Effector memory CD8-positive, alpha-beta T cell (primary cell): ENCODE measurements around the gene PCLO.
"Not testable (repeated sequence)": the region's sequence is repeated elsewhere in the genome, so short reads cannot be mapped to it uniquely, and the experiment has no call there.

Source experiments
- ATAC-seq: fragments of 150-1000 bp; cut with Tn5 transposase; replicated peaks from 2 replicates; pipeline ENCODE4 v1.10.0; 2021; ENCODE audit warnings: mild to moderate bottlenecking, moderate library complexity
- DNase-seq, 3 experiments: peaks; one replicate each; pipeline ENCODE4 v3.0.0; 2021
- H3K27ac Mint-ChIP-seq, 2 donors: one replicate each; pipeline ENCODE4 v1.8.0; 2022; ENCODE audit warnings: mild to moderate bottlenecking in 2 of 2, mixed read lengths in 2 of 2, moderate library complexity in 2 of 2
- H3K27me3 Mint-ChIP-seq, 2 donors: one replicate each; pipeline ENCODE4 v1.8.0; 2022; ENCODE audit warnings: mixed read lengths in 2 of 2
- H3K36me3 Mint-ChIP-seq: one replicate; pipeline ENCODE4 v1.8.0; 2022; ENCODE audit warnings: mild to moderate bottlenecking, moderate library complexity, mixed read lengths; ENCODE audit not compliant: insufficient read depth
- H3K4me1 Mint-ChIP-seq, 2 donors: one replicate each; pipeline ENCODE4 v1.8.0; 2022; ENCODE audit warnings: low read depth in 2 of 2, mixed read lengths in 2 of 2
- H3K4me3 Mint-ChIP-seq, 2 donors: one replicate each; pipeline ENCODE4 v1.8.0; 2022; ENCODE audit warnings: mild to moderate bottlenecking in 2 of 2, mixed read lengths in 2 of 2, moderate library complexity in 2 of 2
- H3K9me3 Mint-ChIP-seq, 2 donors: one replicate each; pipeline ENCODE4 v1.8.0; 2022; ENCODE audit warnings: mixed read lengths in 2 of 2

PCLO gene

GRCh38 chr7:83118347-83119025 lies 44.2 kb downstream of the PCLO start:
- Mint-ChIP-seq H3K27ac (no peak overlapping the region), H3K36me3 (no peaks in the 10 kb centered on the region), H3K9me3 (peaks cover 3 to 8% of the 10 kb centered on the region in 2 donors), H3K4me3 (no peak overlapping the region), H3K27me3 (no peaks in the 10 kb centered on the region), H3K4me1 (no peaks in the 10 kb centered on the region)
- no peak for DNase-seq
- ATAC-seq, result no peak

- DNase-seq (no peak), ATAC-seq (no peak)
- H3K4me3 Mint-ChIP-seq, result no peak overlapping the region
- no peaks in the 10 kb centered on the region for H3K27me3 Mint-ChIP-seq
- H3K4me1 Mint-ChIP-seq, result no peaks in the 10 kb centered on the region
- H3K36me3 Mint-ChIP-seq, result no peaks in the 10 kb centered on the region
- H3K9me3 Mint-ChIP-seq, result peaks cover 3 to 8% of the 10 kb centered on the region in 2 donors
- no peak overlapping the region for H3K27ac Mint-ChIP-seq
Observed at GRCh38 chr7:83117466-83117865, 45.2 kb downstream of the PCLO start.

- DNase-seq (no peak), ATAC-seq (no peak)
- H3K36me3 Mint-ChIP-seq, result no peaks in the 10 kb centered on the region
- H3K27me3 Mint-ChIP-seq, result no peaks in the 10 kb centered on the region
- no peak overlapping the region for H3K4me3 Mint-ChIP-seq
- no peak overlapping the region for H3K27ac Mint-ChIP-seq
- H3K4me1 Mint-ChIP-seq, result no peaks in the 10 kb centered on the region
- H3K9me3 Mint-ChIP-seq, result peaks cover 7 to 16% of the 10 kb centered on the region in 2 donors
Observed at GRCh38 chr7:83111391-83111790, 51.3 kb downstream of the PCLO start.

- no peaks in the 10 kb centered on the region for H3K4me1 Mint-ChIP-seq
- H3K36me3 Mint-ChIP-seq, result no peaks in the 10 kb centered on the region
- DNase-seq (no peak), ATAC-seq (no peak)
- no peaks in the 10 kb centered on the region for H3K27me3 Mint-ChIP-seq
- H3K27ac Mint-ChIP-seq, result no peak overlapping the region
- no peak overlapping the region for H3K4me3 Mint-ChIP-seq
- peaks cover 7 to 14% of the 10 kb centered on the region in 2 donors for H3K9me3 Mint-ChIP-seq
Observed at GRCh38 chr7:83109352-83109751, 53.3 kb downstream of the PCLO start.

- Mint-ChIP-seq H3K27ac (no peak overlapping the region), H3K4me3 (no peak overlapping the region), H3K36me3 (no peaks in the 10 kb centered on the region), H3K4me1 (no peaks in the 10 kb centered on the region), H3K27me3 (no peaks in the 10 kb centered on the region), H3K9me3 (peaks cover 5 to 8% of the 10 kb centered on the region in 2 donors)
- DNase-seq (no peak), ATAC-seq (no peak)
Observed at GRCh38 chr7:83105948-83106347, 56.7 kb downstream of the PCLO start.

GRCh38 chr7:83105063-83105462 lies 57.6 kb downstream of the PCLO start:
- DNase-seq (no peak), ATAC-seq (no peak)
- Mint-ChIP-seq H3K4me3 (no peak overlapping the region), H3K27ac (no peak overlapping the region), H3K36me3 (no peaks in the 10 kb centered on the region), H3K9me3 (peaks cover 7 to 8% of the 10 kb centered on the region in 2 donors), H3K4me1 (no peaks in the 10 kb centered on the region), H3K27me3 (no peaks in the 10 kb centered on the region)

GRCh38 chr7:83101530-83101929 lies 61.2 kb downstream of the PCLO start:
- ATAC-seq, result no peak

GRCh38 chr7:83096065-83096580 lies 66.6 kb downstream of the PCLO start:
- Mint-ChIP-seq H3K27ac (no peak overlapping the region), H3K4me3 (no peak overlapping the region), H3K4me1 (no peaks in the 10 kb centered on the region), H3K9me3 (peaks cover 0 to 6% of the 10 kb centered on the region in 2 donors), H3K27me3 (no peaks in the 10 kb centered on the region), H3K36me3 (no peaks in the 10 kb centered on the region)
- ATAC-seq (no peak), DNase-seq (no peak)

More at GRCh38 chr7:83101530-83101929, 61.2 kb downstream of the PCLO start:
- no peak overlapping the region for H3K27ac Mint-ChIP-seq
- no peak overlapping the region for H3K4me3 Mint-ChIP-seq
- H3K4me1 Mint-ChIP-seq, result no peaks in the 10 kb centered on the region
- no peaks in the 10 kb centered on the region for H3K36me3 Mint-ChIP-seq
- peaks cover 0 to 5% of the 10 kb centered on the region in 2 donors for H3K9me3 Mint-ChIP-seq
- DNase-seq, result no peak
- no peaks in the 10 kb centered on the region for H3K27me3 Mint-ChIP-seq

GRCh38 chr7:83085299-83085698 lies 77.4 kb downstream of the PCLO start:
- ATAC-seq (no peak), DNase-seq (no peak)
- Mint-ChIP-seq H3K36me3 (no peaks in the 10 kb centered on the region), H3K27me3 (no peaks in the 10 kb centered on the region), H3K4me1 (no peaks in the 10 kb centered on the region), H3K4me3 (no peak overlapping the region), H3K9me3 (peaks cover 5 to 7% of the 10 kb centered on the region in 2 donors), H3K27ac (no peak overlapping the region)

GRCh38 chr7:83079879-83080278 lies 82.8 kb downstream of the PCLO start:
- DNase-seq, H3K4me3 Mint-ChIP-seq, H3K4me1 Mint-ChIP-seq, H3K27ac Mint-ChIP-seq, H3K36me3 Mint-ChIP-seq, H3K9me3 Mint-ChIP-seq, ATAC-seq, H3K27me3 Mint-ChIP-seq: not testable (repeated sequence)

- Mint-ChIP-seq H3K27me3 (no peaks in the 10 kb centered on the region), H3K27ac (no peak overlapping the region), H3K4me3 (no peak overlapping the region), H3K9me3 (peaks cover 0 to 8% of the 10 kb centered on the region in 2 donors), H3K4me1 (no peaks in the 10 kb centered on the region), H3K36me3 (no peaks in the 10 kb centered on the region)
- DNase-seq (no peak), ATAC-seq (no peak)
Observed at GRCh38 chr7:83077328-83077727, 85.4 kb downstream of the PCLO start.

- H3K36me3 Mint-ChIP-seq, result no peaks in the 10 kb centered on the region
- no peaks in the 10 kb centered on the region for H3K4me1 Mint-ChIP-seq
Observed at GRCh38 chr7:83072576-83073517, 89.8 kb downstream of the PCLO start.

GRCh38 chr7:83065714-83066113 lies 97.0 kb downstream of the PCLO start:
- peaks cover under 1 to 6% of the 10 kb centered on the region in 2 donors for H3K9me3 Mint-ChIP-seq
- no peak overlapping the region for H3K27ac Mint-ChIP-seq
- no peaks in the 10 kb centered on the region for H3K4me1 Mint-ChIP-seq
- DNase-seq (no peak), ATAC-seq (no peak)
- H3K27me3 Mint-ChIP-seq, result no peaks in the 10 kb centered on the region
- no peaks in the 10 kb centered on the region for H3K36me3 Mint-ChIP-seq
- H3K4me3 Mint-ChIP-seq, result no peak overlapping the region

More at GRCh38 chr7:83072576-83073517, 89.8 kb downstream of the PCLO start:
- Mint-ChIP-seq H3K27me3 (no peaks in the 10 kb centered on the region), H3K9me3 (peaks cover 1 to 19% of the 10 kb centered on the region in 2 donors), H3K27ac (no peak overlapping the region), H3K4me3 (no peak overlapping the region)
- DNase-seq (no peak), ATAC-seq (no peak)
